GM23248 (cell line): Measurements from ENCODE around the gene RET.

Experiments
- EZH2 ChIP-seq: fragments of 200-600 bp; sonication (generic); IDR thresholded peaks from 2 replicates; pipeline ENCODE4 v1.6.1; 2018; ENCODE audit warnings: antibody characterized with exemption, mild to moderate bottlenecking; ENCODE audit not compliant: insufficient read depth, poor library complexity, severe bottlenecking
- EZH2phosphoT487 ChIP-seq: fragments of 200-600 bp; sonication (generic); IDR thresholded peaks from 2 replicates; pipeline ENCODE4 v1.6.1; 2018; ENCODE audit warnings: antibody characterized with exemption, moderate library complexity, mild to moderate bottlenecking, low read depth; ENCODE audit not compliant: insufficient read depth

GRCh38 chr10:43086321-43086942 lies 9.6 kb downstream of the RET start:
- TF ChIP-seq EZH2 (no peak), EZH2phosphoT487 (no peak)
